Osteoblast (primary cell): ENCODE results near the gene EXO1. TPM values are rescaled to one million over a fixed set of nuclear protein-coding genes. Genes with fewer than 3 reads are reported as not detected.
"Not testable (repeated sequence)": the region's sequence is repeated elsewhere in the genome, so short reads cannot be mapped to it uniquely, and the experiment has no call there.

Source experiments
- DNase-seq: peaks from one replicate; pipeline ENCODE4 v3.0.0; 2011; ENCODE audit warnings: low spot score, mixed read lengths; ENCODE audit not compliant: insufficient read length; ENCODE audit errors: missing footprints
- H2AFZ ChIP-seq: 2 replicates; pipeline ENCODE4 v1.6.0; 2011; ENCODE audit warnings: mild to moderate bottlenecking, low read length
- H3K27ac ChIP-seq: 2 replicates; pipeline ENCODE4 v1.5.1; 2011; ENCODE audit warnings: mild to moderate bottlenecking, low read depth, low read length, moderate library complexity
- H3K27me3 ChIP-seq: 2 replicates; pipeline ENCODE4 v1.6.0; 2012; ENCODE audit warnings: mild to moderate bottlenecking, control low read depth, inconsistent platforms, low read length, moderate library complexity; ENCODE audit not compliant: insufficient read depth
- H3K36me3 ChIP-seq: 2 replicates; pipeline ENCODE4 v1.5.1; 2011; ENCODE audit warnings: mild to moderate bottlenecking, low read length, control low read depth, moderate library complexity; ENCODE audit not compliant: insufficient read depth
- H3K4me1 ChIP-seq: 2 replicates; pipeline ENCODE4 v1.5.1; 2011; ENCODE audit warnings: mild to moderate bottlenecking, low read length, control low read depth, moderate library complexity; ENCODE audit not compliant: insufficient read depth
- H3K4me2 ChIP-seq: 2 replicates; pipeline ENCODE4 v1.6.0; 2011; ENCODE audit warnings: mild to moderate bottlenecking, low read length; ENCODE audit not compliant: insufficient read depth
- H3K4me3 ChIP-seq: fragments of 200-600 bp; sonication (generic); 3 replicates; pipeline ENCODE4 v1.5.1; 2012; ENCODE audit warnings: mild to moderate bottlenecking, low read length, inconsistent platforms; ENCODE audit not compliant: insufficient read depth
- H3K79me2 ChIP-seq: 2 replicates; pipeline ENCODE4 v1.6.0; 2012; ENCODE audit warnings: mild to moderate bottlenecking, low read length, control low read depth, inconsistent platforms; ENCODE audit not compliant: insufficient read depth
- H3K9me3 ChIP-seq: 2 replicates; pipeline ENCODE4 v1.5.1; 2011; ENCODE audit warnings: low read depth, low read length, control low read depth
- H4K20me1 ChIP-seq: 2 replicates; pipeline ENCODE4 v1.6.0; 2012; ENCODE audit warnings: mild to moderate bottlenecking, low read length, control low read depth; ENCODE audit not compliant: insufficient read depth
- CTCF ChIP-seq: IDR thresholded peaks from 2 replicates; pipeline ENCODE4 v1.5.1; 2011; ENCODE audit warnings: mild to moderate bottlenecking, low read depth, low read length, moderate library complexity; ENCODE audit errors: extremely low read depth
- total RNA-seq: library from RNA; depleted of rRNA; stranded (reverse); fragments of >200 nt; gene quantifications from 2 replicates; pipeline ENCODE4 v1.2.3, GENCODE V29; 2012

The EXO1 gene
- total RNA-seq, 1 donor: 1.8 TPM

GRCh38 chr1:241848686-241849344 is 811 bp downstream of the EXO1 start:
- Histone ChIP-seq H3K27me3 (no peaks in the 10 kb centered on the region), H4K20me1 (no peaks in the 10 kb centered on the region), H3K4me3 (peak overlapping the region; percentile 91), H3K4me1 (peaks cover 17% of the 10 kb centered on the region), H3K4me2 (peak overlapping the region; percentile 97), H3K79me2 (peaks cover 17% of the 10 kb centered on the region), H3K27ac (peak overlapping the region; percentile 95), H3K9me3 (no peaks in the 10 kb centered on the region), H3K36me3 (peaks cover 5% of the 10 kb centered on the region), H2AFZ (peak overlapping the region; percentile 93)
- no peak for TF ChIP-seq CTCF
- DNase-seq: peak; percentile 66

GRCh38 chr1:241849345-241849695 is 1.3 kb downstream of the EXO1 start:
- peak overlapping the region; percentile 93 for H2AFZ ChIP-seq

GRCh38 chr1:241855545-241856140 is 7.6 kb downstream of the EXO1 start:
- not testable (repeated sequence) for H3K4me2 ChIP-seq, H3K79me2 ChIP-seq, H3K27me3 ChIP-seq, H2AFZ ChIP-seq, DNase-seq, H3K27ac ChIP-seq, H3K9me3 ChIP-seq, H3K4me1 ChIP-seq, H3K36me3 ChIP-seq, H3K4me3 ChIP-seq, H4K20me1 ChIP-seq

More at GRCh38 chr1:241849345-241849695, 1.3 kb downstream of the EXO1 start:
- no peak for DNase-seq
- TF ChIP-seq CTCF: no peak
- peak overlapping the region; percentile 91 for H3K4me3 ChIP-seq
- peaks cover 6% of the 10 kb centered on the region for H3K36me3 ChIP-seq
- H3K27me3 ChIP-seq: no peaks in the 10 kb centered on the region
- H3K9me3 ChIP-seq: no peaks in the 10 kb centered on the region
- peaks cover 17% of the 10 kb centered on the region for H3K4me1 ChIP-seq
- H4K20me1 ChIP-seq: no peaks in the 10 kb centered on the region
- peaks cover 17% of the 10 kb centered on the region for H3K79me2 ChIP-seq
- H3K4me2 ChIP-seq: peak overlapping the region; percentile 97
- H3K27ac ChIP-seq: no peak overlapping the region

GRCh38 chr1:241857131-241857530 is 9.1 kb downstream of the EXO1 start:
- Histone ChIP-seq H3K27me3 (no peaks in the 10 kb centered on the region), H3K4me2 (peak overlapping the region; percentile 43), H3K27ac (no peak overlapping the region), H3K9me3 (no peaks in the 10 kb centered on the region), H3K79me2 (no peaks in the 10 kb centered on the region), H3K36me3 (peaks cover 6% of the 10 kb centered on the region), H2AFZ (peak overlapping the region; percentile 84), H4K20me1 (no peaks in the 10 kb centered on the region), H3K4me1 (no peaks in the 10 kb centered on the region), H3K4me3 (no peak overlapping the region)
- DNase-seq: peak; percentile 65
- no peak for TF ChIP-seq CTCF
